GM18507 (cell line): Measurements from ENCODE around the gene ERRFI1.

Experiments
- DNase-seq: peaks from one replicate; pipeline ENCODE4 v3.0.0; 2011; ENCODE audit warnings: low read depth; ENCODE audit not compliant: insufficient read length; ENCODE audit errors: extremely low spot score
- FAIRE-seq: peaks from 2 replicates; lab custom pipeline; 2011; peaks lifted over from hg19 to GRCh38; lab: Jason Lieb, UNC

The ERRFI1 gene

DNA sequence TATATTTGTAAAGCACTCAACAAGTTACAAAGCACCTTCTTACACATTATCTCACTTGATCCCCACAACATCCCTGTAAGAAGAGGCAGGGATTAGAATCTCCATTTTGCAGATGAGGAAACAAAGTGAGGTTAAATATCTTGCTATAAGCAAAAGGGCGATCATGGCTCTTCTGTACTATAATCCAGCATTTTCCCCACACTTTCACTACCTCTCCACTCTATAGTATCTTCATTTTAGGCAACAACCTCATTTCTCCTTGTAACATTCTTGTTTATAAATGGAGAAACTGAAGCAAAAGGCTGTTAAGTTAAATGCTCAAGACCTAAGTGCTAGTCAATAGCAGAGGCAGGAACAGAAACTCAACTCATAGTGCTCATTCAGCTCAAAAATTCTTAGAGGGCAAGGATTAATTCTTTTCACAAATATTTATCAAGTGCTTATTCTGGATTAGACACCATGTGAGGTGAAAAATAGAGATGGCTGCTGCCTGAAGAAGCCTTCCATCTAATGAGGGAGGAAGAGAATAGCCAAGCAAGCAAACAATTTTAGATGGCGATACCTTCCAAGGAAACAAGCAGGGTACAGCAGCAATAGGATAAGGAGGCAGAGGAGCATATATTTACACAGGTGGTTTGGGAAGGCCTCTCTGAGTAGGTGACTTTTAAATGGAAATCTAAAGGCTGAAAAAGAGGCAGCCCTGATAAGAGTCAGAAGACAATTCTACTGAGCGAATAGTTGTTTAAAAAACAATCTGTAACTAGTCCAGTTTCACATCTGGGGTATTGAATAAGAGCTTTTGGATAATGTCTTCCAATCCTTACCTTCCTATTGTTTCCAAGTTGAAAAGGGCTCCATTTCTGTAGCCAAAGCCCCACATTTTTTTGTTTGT, 3.5 kb downstream of the ERRFI1 start:
- no peak for FAIRE-seq
- no peak for DNase-seq

DNA sequence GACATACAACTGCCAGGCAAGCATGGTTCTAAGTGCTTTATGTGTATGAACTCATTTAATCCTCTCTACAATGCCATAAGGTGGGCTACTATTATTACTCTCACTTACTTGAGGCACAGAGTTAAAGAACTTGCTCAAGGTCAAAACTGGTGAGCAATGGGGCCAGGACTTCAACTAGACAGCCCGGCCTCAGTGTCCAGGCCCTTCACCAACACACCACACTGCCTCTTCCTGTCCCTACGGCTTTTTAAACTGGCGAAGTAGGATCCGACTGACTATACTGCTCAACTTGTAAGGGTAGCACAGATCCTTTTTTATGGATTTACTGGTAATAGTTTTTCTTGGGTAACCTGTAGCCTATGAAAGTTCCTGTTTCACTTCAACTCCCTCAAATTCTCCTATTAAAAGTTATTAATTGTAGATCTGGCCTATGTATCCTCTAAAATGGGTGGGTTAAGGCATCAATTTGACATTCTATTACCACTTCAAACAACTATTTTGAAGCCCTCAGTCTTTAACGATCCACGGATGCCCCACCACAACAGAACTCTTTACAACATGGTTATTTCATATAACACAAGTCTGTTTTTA, 4.3 kb downstream of the ERRFI1 start:
- FAIRE-seq = no peak
- DNase-seq = no peak

DNA sequence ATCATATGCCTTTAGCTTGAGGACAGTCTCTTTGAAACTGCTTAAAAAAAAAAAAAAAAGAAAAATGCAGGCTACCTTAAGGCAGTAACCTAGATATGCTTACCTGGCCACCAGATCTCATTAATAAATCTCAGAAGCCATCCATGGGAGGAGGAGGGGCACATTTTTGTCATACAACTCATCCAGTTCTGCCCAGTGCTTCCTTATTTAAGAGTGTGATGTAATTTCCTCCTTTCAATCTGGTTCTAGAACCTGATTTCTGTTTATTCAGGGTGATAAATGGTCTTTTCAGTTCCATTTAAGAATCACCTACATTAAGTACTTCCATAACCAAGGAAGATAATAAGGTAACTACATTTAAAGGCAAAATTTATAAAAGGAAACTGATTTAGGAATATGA, 6.1 kb downstream of the ERRFI1 start:
- FAIRE-seq (no peak), DNase-seq (no peak)

DNA sequence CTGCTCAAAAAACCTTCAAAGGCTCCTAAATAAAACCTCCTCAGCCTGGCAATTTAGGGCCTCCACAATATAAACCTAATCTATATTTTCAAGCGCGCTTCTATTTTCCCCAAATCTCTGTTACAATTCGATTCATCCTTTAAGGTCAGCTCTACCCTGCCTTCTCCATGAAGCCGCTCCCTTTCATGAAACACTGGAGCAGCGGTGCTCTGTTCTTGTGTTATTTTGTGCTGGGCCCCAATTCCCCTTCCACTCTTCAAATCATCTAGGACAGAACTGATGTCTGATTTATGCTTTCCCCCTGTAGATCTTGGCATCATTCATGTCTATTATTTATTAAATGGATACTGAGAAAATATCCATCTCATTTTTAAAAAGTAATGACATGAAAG, 6.9 kb downstream of the ERRFI1 start:
- no peak for DNase-seq
- FAIRE-seq = no peak

DNA sequence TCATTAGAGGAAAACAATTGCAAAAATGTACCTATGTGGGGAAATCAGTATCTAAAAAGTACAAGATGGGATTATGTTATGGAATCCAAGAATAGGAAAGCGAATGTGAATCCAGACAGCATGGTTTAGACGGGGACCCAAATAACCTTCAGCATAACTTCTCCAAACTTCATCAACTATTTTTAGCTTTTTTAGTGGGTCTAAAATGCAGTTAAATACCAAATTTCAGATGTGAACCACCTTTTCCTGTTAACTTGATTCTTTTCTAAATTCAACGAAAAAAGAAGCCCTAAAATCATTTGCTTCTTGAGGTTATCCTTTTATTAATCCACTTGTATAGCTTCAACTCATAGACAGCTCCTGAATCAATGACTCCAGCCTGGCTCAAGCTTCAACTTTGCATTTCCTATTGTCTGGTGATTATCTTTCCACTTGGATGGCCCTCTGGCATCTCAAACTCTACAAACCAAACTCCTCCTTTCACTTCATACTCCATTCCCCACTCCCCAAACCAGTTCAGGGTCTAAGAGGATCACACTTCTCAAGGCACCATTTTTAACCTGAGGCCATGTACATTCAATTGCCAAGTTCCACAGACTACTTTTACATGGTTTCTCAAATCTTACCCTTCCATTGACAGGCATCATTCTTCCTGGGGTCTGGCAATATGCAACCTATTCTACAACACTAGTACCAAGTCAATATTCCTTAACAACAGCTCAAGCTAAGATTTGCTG, 7.4 kb downstream of the ERRFI1 start:
- DNase-seq (no peak), FAIRE-seq (no peak)

DNA sequence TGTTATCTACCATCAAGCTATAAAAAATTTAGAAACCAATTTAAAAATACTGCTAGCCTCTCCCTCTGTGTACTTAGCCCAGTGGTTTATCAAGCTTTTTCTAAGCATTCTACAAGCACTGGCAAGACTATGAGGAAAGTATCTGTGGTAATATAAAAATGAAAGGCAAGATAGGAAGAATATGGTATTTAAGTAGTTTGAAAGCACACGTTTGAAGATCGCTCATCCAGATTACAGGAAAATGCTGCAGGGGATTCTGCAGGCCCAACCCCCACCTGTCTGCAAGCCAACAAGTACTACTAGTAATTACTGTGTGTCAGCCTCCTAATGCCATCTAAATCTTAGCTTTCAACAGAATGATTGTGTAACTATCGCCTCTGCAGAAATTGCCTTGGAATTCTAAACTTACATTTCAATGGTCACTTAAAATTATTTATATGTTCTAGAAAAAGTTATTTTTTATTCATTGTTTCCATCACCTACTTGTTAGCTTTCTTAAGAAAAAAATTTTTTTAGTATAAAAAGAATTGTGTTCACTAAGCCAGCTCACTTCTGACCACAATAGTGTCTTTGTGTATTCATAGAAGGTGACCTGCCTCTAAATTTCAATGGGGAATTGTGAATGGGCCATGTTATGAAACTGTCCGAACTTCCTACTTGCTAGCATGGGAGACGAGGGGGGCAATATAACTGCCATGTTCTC, 8.5 kb downstream of the ERRFI1 start:
- DNase-seq (no peak), FAIRE-seq (no peak)

DNA sequence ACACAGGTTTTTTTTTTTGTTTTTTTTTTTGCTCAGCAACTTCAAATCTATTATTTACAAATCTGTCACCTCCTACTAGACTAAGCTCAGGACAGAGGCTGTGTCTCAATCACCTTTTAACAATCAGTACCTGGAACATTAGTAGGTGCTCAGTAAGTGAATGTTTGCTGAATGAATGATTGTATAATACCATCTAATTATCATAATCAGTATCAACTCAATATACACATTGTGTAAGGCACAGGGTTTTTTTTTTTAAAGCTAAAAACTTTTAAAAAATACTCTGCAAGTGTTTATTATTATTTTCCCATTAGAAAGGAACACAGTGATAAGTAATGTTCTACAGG, 9.2 kb downstream of the ERRFI1 start:
- DNase-seq (no peak), FAIRE-seq (no peak)

DNA sequence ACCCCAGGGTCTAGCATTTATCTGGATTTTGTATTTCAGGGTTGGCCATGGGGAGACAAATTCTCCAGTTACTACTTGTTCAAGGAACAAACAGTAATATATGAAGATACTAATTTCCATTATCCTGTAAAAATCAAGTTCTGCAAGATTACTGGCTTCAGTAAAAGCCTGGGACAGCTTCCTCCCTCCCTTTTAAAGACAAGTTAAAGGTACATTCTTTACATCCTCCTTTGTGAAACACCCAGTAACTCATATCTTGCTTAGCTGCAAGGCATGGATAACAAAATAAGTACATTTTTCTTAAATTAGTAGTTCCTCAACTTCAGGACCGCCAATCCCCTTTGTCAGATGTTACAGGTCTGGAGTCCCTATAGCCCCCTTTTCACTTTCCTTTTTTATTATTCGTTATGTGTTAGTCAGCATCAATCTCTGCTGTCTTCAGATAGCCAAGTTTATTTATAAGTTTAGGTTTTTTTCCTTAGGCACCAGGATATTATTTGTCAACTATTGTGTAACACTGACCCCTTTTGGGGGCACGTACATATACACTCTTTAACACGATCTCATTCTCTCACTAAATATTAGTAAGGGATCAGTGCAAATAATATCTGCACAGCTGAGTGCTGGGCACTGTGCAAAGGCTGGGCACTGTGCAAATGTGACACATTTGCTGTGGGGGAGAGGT, 9.8 kb downstream of the ERRFI1 start:
- FAIRE-seq = no peak

DNA sequence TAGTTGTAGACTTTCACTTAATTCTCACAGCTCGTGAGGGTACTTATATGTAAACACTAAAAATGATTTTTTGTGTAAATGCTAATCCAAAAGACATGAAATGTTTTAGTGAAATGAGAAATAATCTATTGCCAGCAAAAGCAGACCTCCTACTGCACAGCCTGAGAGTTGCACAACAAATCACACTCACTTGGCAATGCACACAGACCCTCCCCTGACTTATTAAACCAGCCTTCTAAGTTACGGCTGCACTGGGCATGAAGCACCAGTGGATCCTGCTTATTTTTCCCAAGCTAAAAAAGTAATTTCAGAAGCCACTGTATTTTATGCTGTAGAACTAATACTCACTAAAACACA, 10.3 kb downstream of the ERRFI1 start:
- FAIRE-seq = no peak
- DNase-seq = no peak

More for the DNA sequence above, 9.8 kb downstream of the ERRFI1 start:
- DNase-seq = no peak

DNA sequence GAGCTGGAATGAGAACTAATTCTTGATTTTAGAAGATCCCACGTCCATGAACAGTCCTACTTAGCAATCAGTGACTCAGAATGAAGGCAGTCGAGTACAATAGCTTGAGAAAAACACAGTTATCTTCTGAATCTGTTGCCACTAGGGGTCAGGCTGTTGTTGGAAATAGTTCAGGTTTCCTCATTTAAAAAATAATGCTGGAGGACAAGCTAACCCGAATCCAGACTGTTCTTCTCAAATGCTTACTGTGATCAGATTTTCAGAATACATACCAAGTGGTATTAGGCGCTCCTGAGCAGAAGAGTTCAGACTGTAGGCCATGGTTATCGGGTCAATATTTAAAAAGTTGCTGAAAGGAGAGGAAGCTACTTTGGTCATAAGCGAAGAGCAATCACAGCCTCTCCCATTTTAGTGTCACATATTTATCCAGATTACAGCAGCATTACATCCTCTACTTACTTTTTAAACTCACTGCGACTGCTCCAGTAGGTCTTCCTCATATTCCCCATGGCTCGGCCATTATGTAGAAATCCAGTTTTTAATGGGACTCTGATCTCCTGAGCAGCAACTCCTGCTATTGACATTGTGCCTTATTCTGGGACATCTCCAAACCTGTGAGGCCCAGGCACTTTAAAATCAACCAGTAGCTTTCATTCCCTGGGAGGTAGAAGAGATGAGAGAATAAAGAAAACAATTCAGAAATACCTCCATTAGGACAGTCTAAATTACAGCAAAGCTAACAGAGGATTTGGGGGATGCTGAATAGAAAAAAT, 10.9 kb downstream of the ERRFI1 start:
- FAIRE-seq (peak; percentile 87), DNase-seq (no peak)

DNA sequence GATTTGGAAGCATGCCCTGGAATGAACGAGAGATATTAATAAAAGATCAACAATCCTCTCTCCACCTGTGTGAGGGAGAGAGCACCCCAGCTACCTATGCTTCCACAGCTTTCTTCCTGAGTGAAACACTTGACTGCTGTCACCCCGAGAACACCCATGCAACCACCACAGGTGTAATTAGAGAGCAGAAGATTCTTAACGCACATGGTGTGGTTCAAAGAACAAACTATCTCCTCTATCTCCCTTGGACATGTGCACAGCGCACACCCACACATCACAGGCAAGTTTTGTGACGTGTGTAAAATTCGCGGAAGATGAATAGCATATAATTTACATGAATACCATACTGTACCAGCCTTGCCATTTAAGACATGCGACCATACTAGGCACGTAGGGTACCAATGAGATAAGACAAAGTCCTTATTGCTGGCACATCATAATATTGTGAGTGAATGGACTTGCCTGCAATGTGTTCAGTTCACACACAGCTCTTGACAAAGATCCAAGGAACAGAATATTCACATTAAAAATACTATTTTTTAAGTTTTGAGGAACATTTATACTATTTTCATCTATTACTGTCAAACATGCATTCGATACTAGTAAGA, 11.6 kb downstream of the ERRFI1 start:
- DNase-seq = no peak
- FAIRE-seq = no peak

DNA sequence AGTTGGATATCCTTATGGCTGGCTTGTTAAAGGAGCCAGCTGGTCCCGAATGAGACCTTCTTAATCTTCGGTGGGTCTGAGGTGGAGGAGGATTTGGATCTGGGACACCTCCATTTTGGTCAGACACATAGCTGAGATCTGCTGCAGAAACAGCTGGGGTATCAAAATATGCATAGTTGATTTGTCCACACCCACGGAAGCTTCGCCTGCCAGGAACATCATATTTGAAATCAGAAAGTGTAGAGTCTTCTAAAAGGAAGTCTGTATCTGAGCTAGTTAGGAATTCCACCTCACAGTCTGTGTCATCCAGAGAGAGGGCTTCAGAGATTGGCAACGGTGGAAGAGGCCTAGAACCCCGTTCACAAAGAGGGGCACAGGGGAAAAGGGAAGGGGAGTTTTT, 12.3 kb downstream of the ERRFI1 start:
- no peak for FAIRE-seq

DNA sequence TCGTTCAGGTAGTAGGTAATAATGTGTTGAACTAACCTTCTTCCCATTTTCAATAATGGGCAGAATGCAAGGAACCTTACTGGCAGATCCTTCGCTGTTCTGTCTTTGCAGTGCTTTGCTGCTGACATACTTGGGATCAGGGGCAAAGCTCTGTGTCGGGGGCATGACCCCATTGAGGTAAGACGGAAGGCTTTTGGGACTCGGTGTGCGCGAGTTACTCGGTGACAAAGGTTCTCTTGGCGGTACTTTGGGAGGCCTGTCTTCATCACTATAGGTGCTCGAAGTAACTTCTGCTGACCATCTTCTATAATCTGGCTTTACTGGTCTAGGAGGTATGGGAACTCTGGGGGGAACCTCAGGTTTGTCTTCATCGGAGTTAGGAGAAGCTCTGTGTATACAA, 12.7 kb downstream of the ERRFI1 start:
- FAIRE-seq (no peak), DNase-seq (no peak)

More for the DNA sequence above, 12.3 kb downstream of the ERRFI1 start:
- DNase-seq = no peak

DNA sequence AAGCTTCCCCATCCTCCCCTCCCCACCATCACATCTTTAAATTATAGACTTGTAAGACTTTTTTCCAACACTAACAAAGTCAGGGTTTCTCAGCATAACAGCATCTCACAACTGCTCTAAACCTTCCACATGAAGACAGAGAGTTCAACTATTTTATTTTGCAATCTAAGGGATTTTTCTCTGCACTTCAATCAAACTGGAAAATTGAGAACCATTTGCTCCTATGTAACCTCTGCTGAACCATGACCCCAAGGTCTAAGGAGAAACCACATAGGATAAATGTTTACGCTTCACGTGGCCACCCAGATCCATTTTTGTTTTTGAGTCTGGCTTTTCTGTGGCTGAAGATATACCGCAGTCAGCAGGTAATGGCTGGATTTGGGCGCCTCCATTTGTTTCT, 13.2 kb downstream of the ERRFI1 start:
- FAIRE-seq (no peak), DNase-seq (no peak)

DNA sequence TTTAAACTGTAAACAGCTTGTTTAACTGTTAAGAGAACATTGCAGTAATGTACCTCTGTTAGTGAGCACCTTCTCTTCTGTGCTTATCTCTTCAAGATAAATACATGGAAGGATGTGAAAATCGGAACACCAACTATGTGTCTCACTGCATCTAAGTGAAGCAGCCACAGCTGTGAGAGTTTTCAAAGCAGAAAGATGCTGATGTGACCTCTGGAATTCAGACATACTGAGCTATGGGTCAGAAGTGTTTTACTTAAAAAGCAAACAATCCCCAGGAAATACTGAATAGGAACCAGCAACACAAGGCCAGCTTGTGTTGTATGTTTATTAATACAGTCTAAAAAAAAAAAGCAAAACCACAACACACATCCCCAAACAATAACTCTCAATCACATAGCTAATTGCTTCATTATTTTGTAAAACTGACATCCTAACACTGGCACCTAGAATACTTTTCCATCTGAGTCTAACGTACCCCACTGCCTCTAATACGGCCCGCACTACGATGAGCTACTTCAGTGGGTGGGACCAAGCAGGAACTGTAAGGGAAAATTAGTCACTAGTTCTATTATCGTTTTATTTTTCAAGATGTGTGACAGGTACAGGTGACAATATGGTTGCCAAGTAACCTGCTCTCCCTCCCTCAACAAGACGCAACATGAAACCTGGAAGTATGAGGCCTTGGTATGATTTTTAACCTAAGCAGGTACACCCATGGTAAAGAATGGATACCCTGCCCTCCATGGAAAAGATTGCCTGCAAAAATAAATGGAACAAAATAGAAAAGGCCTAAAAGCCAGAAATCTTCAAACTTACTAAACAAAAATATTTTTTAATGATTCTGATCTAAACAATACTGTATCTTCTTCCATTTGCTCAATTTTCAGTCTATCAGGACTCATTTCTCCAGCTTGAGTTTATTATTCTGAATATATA, 13.9 kb downstream of the ERRFI1 start:
- DNase-seq (no peak), FAIRE-seq (no peak)

DNA sequence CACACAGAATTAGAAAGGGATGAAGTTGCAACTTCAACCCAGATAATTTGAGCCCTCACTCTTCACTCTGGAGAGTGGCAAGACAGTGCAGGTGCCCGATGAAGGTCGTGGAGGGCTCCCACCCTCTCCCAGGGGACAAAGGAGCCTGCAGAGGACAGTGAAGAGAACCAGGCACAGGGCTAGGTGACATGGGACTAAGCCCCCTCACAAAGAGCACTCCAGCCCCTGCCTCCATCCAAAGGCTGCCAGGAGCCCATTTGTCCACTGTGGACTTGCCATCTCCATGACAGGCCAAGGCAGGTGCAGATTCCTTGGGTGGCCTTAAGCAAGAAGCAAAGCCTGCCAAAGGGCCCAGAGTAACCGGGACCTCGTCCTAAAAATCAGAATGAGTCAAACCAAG, 15.1 kb downstream of the ERRFI1 start:
- no peak for DNase-seq
- no peak for FAIRE-seq

DNA sequence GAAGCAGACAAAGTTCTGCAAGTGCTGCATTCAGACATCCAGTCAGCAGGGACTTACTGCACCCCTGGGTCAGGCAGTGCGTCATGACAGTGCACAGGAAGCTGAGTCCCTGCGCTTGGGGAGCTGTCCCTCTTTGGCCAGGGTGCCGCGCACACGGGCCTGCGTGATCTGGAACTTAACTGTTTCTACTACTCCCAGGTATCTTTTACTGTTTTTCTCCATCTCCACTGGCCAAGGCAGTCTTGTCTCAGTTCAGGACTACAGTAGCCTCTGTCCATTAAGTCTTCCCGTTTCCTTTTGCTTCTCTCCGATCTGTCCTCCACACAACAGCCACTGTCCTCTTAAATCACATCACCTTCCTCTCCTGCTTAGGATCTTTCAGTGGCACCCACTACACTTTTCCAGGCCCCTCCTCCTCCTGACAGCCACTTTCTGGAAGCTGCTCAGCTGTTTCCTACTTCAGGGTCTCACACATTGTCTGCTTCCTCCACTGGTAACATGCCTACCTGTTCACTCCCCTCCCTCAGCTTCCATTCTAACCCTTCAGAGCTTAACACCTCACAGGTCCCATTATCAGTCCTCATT, 15.9 kb downstream of the ERRFI1 start:
- no peak for FAIRE-seq

More for the DNA sequence above, 15.9 kb downstream of the ERRFI1 start:
- no peak for DNase-seq
